H9 (cell line): Measurements from ENCODE around the gene STX17. TPM values are rescaled to one million over a fixed set of nuclear protein-coding genes. Genes with fewer than 3 reads are reported as not detected.

ENCODE experiments used
- DNase-seq: peaks from one replicate; pipeline ENCODE4 v3.0.0-alpha.2; 2017
- H2AFZ ChIP-seq: one replicate; pipeline ENCODE4 v1.6.1; 2013; ENCODE audit warnings: mild to moderate bottlenecking, low read length, control low read depth, moderate library complexity
- H2AK5ac ChIP-seq: 2 replicates; pipeline ENCODE4 v1.6.1; 2013; ENCODE audit warnings: low read length, control low read depth, mixed read lengths; ENCODE audit not compliant: insufficient read length
- H2BK120ac ChIP-seq: one replicate; pipeline ENCODE4 v1.6.1; 2013; ENCODE audit warnings: low read depth, mild to moderate bottlenecking, low read length, control low read depth, inconsistent platforms; ENCODE audit not compliant: poor library complexity, severe bottlenecking
- H2BK12ac ChIP-seq: 2 replicates; pipeline ENCODE4 v1.6.1; 2013; ENCODE audit warnings: low read length, control low read depth, mixed read lengths, low read depth; ENCODE audit not compliant: insufficient read length
- H2BK15ac ChIP-seq: 2 replicates; pipeline ENCODE4 v1.6.1; 2013; ENCODE audit warnings: low read depth, low read length, control low read depth
- H2BK20ac ChIP-seq: one replicate; pipeline ENCODE4 v1.6.1; 2013; ENCODE audit warnings: low read depth, mild to moderate bottlenecking, low read length, control low read depth, inconsistent platforms; ENCODE audit not compliant: poor library complexity, severe bottlenecking
- H2BK5ac ChIP-seq: 2 replicates; pipeline ENCODE4 v1.6.1; 2013; ENCODE audit warnings: low read length, control low read depth, mixed read lengths; ENCODE audit not compliant: insufficient read length
- H3K14ac ChIP-seq: 2 replicates; pipeline ENCODE4 v1.6.1; 2013; ENCODE audit warnings: low read length, control low read depth; ENCODE audit not compliant: insufficient read depth
- H3K18ac ChIP-seq: 2 replicates; pipeline ENCODE4 v1.6.1; 2013; ENCODE audit warnings: low read depth, mild to moderate bottlenecking, mixed read lengths, low read length, control low read depth; ENCODE audit not compliant: insufficient read length
- H3K23ac ChIP-seq: 2 replicates; pipeline ENCODE4 v1.6.1; 2013; ENCODE audit warnings: low read length, control low read depth, mixed read lengths, low read depth; ENCODE audit not compliant: insufficient read length
- H3K23me2 ChIP-seq: 2 replicates; pipeline ENCODE4 v1.6.1; 2013; ENCODE audit warnings: low read depth, mild to moderate bottlenecking, mixed read lengths, low read length, control low read depth; ENCODE audit not compliant: insufficient read length, poor library complexity, severe bottlenecking
- H3K27ac ChIP-seq: 2 replicates; pipeline ENCODE4 v1.5.1; 2013; ENCODE audit warnings: low read length, control low read depth, mixed read lengths, low read depth; ENCODE audit not compliant: insufficient read length
- H3K27me3 ChIP-seq: 2 replicates; pipeline ENCODE4 v1.6.1; 2013; ENCODE audit warnings: low read length, control low read depth, inconsistent platforms; ENCODE audit not compliant: insufficient read depth
- H3K4ac ChIP-seq: 2 replicates; pipeline ENCODE4 v1.6.1; 2013; ENCODE audit warnings: low read depth, mild to moderate bottlenecking, control low read depth, inconsistent platforms, low read length, moderate library complexity
- H3K4me1 ChIP-seq: 2 replicates; pipeline ENCODE4 v1.6.1; 2013; ENCODE audit warnings: low read length, control low read depth, inconsistent platforms; ENCODE audit not compliant: insufficient read depth
- H3K4me2 ChIP-seq: 2 replicates; pipeline ENCODE4 v1.6.1; 2013; ENCODE audit warnings: low read length, control low read depth, mixed read lengths; ENCODE audit not compliant: insufficient read length, insufficient read depth
- H3K56ac ChIP-seq: 2 replicates; pipeline ENCODE4 v1.6.1; 2013; ENCODE audit warnings: low read depth, mild to moderate bottlenecking, mixed read lengths, low read length, control low read depth; ENCODE audit not compliant: insufficient read length
- H3K79me1 ChIP-seq: 2 replicates; pipeline ENCODE4 v1.6.1; 2013; ENCODE audit warnings: low read depth, mild to moderate bottlenecking, moderate library complexity, low read length, control low read depth, inconsistent platforms; ENCODE audit not compliant: insufficient read depth, poor library complexity, severe bottlenecking
- H3K79me2 ChIP-seq: 2 replicates; pipeline ENCODE4 v1.6.1; 2013; ENCODE audit warnings: low read length, control low read depth, inconsistent platforms; ENCODE audit not compliant: insufficient read depth
- H3K9ac ChIP-seq: 2 replicates; pipeline ENCODE4 v1.6.1; 2013; ENCODE audit warnings: low read length, control low read depth, mixed read lengths; ENCODE audit not compliant: insufficient read length; ENCODE audit errors: extremely low read depth
- H3K9me3 ChIP-seq: one replicate; pipeline ENCODE4 v1.6.1; 2013; ENCODE audit warnings: low read depth, low read length, inconsistent platforms; ENCODE audit not compliant: control insufficient read depth
- H3T11ph ChIP-seq: one replicate; pipeline ENCODE4 v1.6.1; 2013; ENCODE audit warnings: mild to moderate bottlenecking, low read length, control low read depth, inconsistent platforms
- H4K20me1 ChIP-seq: one replicate; pipeline ENCODE4 v1.6.1; 2013; ENCODE audit not compliant: control insufficient read depth, insufficient read length, insufficient read depth
- H4K5ac ChIP-seq: 2 replicates; pipeline ENCODE4 v1.6.1; 2013; ENCODE audit warnings: low read depth, mild to moderate bottlenecking, mixed read lengths, low read length, control low read depth; ENCODE audit not compliant: insufficient read length
- H4K8ac ChIP-seq: replicated peaks from 2 replicates; pipeline ENCODE4 v1.6.1; 2013; ENCODE audit warnings: low read length, control low read depth, mixed read lengths, low read depth; ENCODE audit not compliant: insufficient read length
- H4K91ac ChIP-seq: 2 replicates; pipeline ENCODE4 v1.6.1; 2013; ENCODE audit warnings: low read depth, mild to moderate bottlenecking, moderate library complexity, mixed read lengths, low read length, control low read depth; ENCODE audit not compliant: insufficient read length
- H3K27ac Mint-ChIP-seq, 3 experiments: 2 replicates in 2 of 3; 3 replicates in 1 of 3; pipeline ENCODE4 v1.8.0; 2020 to 2021; ENCODE audit warnings: mixed read lengths in 3 of 3, mild to moderate bottlenecking in 1 of 3, moderate library complexity in 1 of 3
- H3K27me3 Mint-ChIP-seq: 2 replicates; pipeline ENCODE4 v1.8.0; 2021; ENCODE audit warnings: low read depth, mild to moderate bottlenecking, moderate library complexity, mixed read lengths
- H3K36me3 Mint-ChIP-seq, 3 experiments: 2 replicates in 2 of 3; 3 replicates in 1 of 3; pipeline ENCODE4 v1.8.0; 2020 to 2021; ENCODE audit warnings: low read depth in 3 of 3, mixed read lengths in 3 of 3; ENCODE audit not compliant: insufficient read depth in 1 of 3
- H3K4me1 Mint-ChIP-seq, 2 experiments: 2 replicates each; pipeline ENCODE4 v1.8.0; 2020; ENCODE audit warnings: mixed read lengths in 2 of 2
- H3K4me3 Mint-ChIP-seq, 2 experiments: 2 replicates in 1 of 2; 3 replicates in 1 of 2; pipeline ENCODE4 v1.8.0; 2020 to 2021; ENCODE audit warnings: mild to moderate bottlenecking in 2 of 2, mixed read lengths in 2 of 2, moderate library complexity in 1 of 2
- H3K9me3 Mint-ChIP-seq, 2 experiments: 2 replicates in 1 of 2; 3 replicates in 1 of 2; pipeline ENCODE4 v1.8.0; 2020; ENCODE audit warnings: mild to moderate bottlenecking in 2 of 2, mixed read lengths in 2 of 2, moderate library complexity in 1 of 2
- CTCF ChIP-seq: fragments of 200-600 bp; sonication (generic); conservative IDR thresholded peaks from 3 replicates; pipeline ENCODE4 v1.8.0; 2021; ENCODE audit warnings: antibody characterized with exemption, mild to moderate bottlenecking
- WGBS: extraction: QIAGEN DNeasy Blood & Tissue Kit; methylation state at CpG from one replicate; pipeline ENCODE4 v1.1.7; 2013; ENCODE audit warnings: missing lambda C conversion rate, low lambda C conversion rate, mixed read lengths; ENCODE audit not compliant: insufficient read length; ENCODE audit errors: extremely low coverage; 5-methylcytosine and 5-hydroxymethylcytosine counted together
- total RNA-seq: library from RNA; stranded (reverse); gene quantifications from 2 replicates; pipeline ENCODE4 v1.2.1, GENCODE V29; 2021

Gene STX17
- total RNA-seq, 1 experiment from 2014 or later = 21.2 TPM

GRCh38 chr9:99967457-99967856 is 61.0 kb downstream of the STX17 start:
- H3K23ac ChIP-seq = no peak overlapping the region
- H3K9me3 Mint-ChIP-seq = no peaks in the 10 kb centered on the region; a peak in 1 of 5 replicates
- no peaks in the 10 kb centered on the region for H3K79me2 ChIP-seq
- H3K4me3 Mint-ChIP-seq = no peak overlapping the region; a peak in 1 of 5 replicates
- no peak for DNase-seq
- no CpG with 5 or more reads among the region's 2 CpGs for WGBS
- H2AFZ ChIP-seq = no peak overlapping the region
- H3K4ac ChIP-seq = no peak overlapping the region
- H2BK12ac ChIP-seq = no peak overlapping the region
- H3K18ac ChIP-seq = no peak overlapping the region
- H3K27me3 Mint-ChIP-seq = no peaks in the 10 kb centered on the region
- H3K4me2 ChIP-seq = no peak overlapping the region
- peaks cover 2% of the 10 kb centered on the region for H3K23me2 ChIP-seq
- no peak for TF ChIP-seq CTCF
- H3K27me3 ChIP-seq = no peaks in the 10 kb centered on the region
- no peak overlapping the region for H4K91ac ChIP-seq
- no peak overlapping the region for H2BK5ac ChIP-seq
- H2AK5ac ChIP-seq = no peak overlapping the region
- no peaks in the 10 kb centered on the region; a peak in 1 of 7 replicates for H3K36me3 Mint-ChIP-seq
- H3K27ac ChIP-seq = no peak overlapping the region
- no peak overlapping the region for H3K56ac ChIP-seq
- no peak overlapping the region for H2BK20ac ChIP-seq
- H3K4me1 ChIP-seq = no peaks in the 10 kb centered on the region
- no peaks in the 10 kb centered on the region for H3K9me3 ChIP-seq
- no peak overlapping the region for H3K9ac ChIP-seq
- H2BK15ac ChIP-seq = no peak overlapping the region
- peaks cover 26 to 29% of the 10 kb centered on the region in 2 experiments for H3K4me1 Mint-ChIP-seq
- H3K27ac Mint-ChIP-seq = peak overlapping the region in 1 of 3 experiments; percentile 91; a peak in 3 of 7 replicates
- no peak overlapping the region for H4K5ac ChIP-seq
- no peaks in the 10 kb centered on the region for H4K20me1 ChIP-seq
- H3K79me1 ChIP-seq = no peaks in the 10 kb centered on the region
- H4K8ac ChIP-seq = no peak overlapping the region
- H2BK120ac ChIP-seq = no peak overlapping the region
- H3T11ph ChIP-seq = no peak overlapping the region
- no peak overlapping the region for H3K14ac ChIP-seq
